ENCODE data around the gene CTNND2. TPM values are rescaled to one million over a fixed set of nuclear protein-coding genes. Genes with fewer than 3 reads are reported as not detected.

The CTNND2 gene
- total RNA-seq, 1 experiment from 2014 or later, result 7.0 TPM

DNA sequence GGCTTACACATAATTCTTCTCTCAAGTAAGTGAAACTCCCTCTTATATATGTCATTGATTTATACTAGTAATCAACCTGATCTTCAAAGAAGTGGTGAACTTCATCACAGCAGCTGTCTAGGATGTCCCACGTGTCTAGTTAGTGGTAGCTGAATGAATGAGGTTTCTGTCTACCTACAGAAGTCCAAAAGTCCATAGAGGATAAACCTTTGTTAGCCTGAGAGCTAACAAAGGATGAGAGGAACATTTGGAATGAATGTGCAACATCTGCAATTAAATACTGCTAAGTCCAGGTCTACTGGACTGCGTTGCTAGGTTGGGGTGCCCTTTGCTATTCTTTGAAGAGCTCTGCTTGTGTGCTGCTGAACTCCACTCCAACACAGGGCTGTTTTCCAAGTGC lies 929.4 kb downstream of the CTNND2 start:
- Histone ChIP-seq H4K8ac (replicated peaks; ENCODE audit: insufficient read length, low read depth, low read length) (no peak overlapping the region), H3K9ac (ENCODE audit: extremely low read depth, insufficient read length, low read length) (no peak overlapping the region), H3K23me2 (ENCODE audit: insufficient read length, low read depth, low read length, poor library complexity, severe bottlenecking) (no peaks in the 10 kb centered on the region), H2AK5ac (ENCODE audit: insufficient read length, low read length) (no peak overlapping the region), H3K56ac (ENCODE audit: insufficient read length, low read depth, low read length) (no peak overlapping the region), H3K27ac (ENCODE audit: insufficient read length, low read depth, low read length) (no peak overlapping the region), H2AFZ (ENCODE audit: low read length) (no peak overlapping the region), H2BK5ac (ENCODE audit: insufficient read length, low read length) (no peak overlapping the region), H3K27me3 (ENCODE audit: insufficient read depth, low read length) (no peaks in the 10 kb centered on the region), H2BK120ac (ENCODE audit: low read depth, low read length, poor library complexity, severe bottlenecking) (no peak overlapping the region), H3K23ac (ENCODE audit: insufficient read length, low read depth, low read length) (no peak overlapping the region), H3K9me3 (ENCODE audit: control insufficient read depth, low read depth, low read length) (no peaks in the 10 kb centered on the region), H3K79me2 (ENCODE audit: insufficient read depth, low read length) (no peaks in the 10 kb centered on the region), H4K5ac (ENCODE audit: insufficient read length, low read depth, low read length) (no peak overlapping the region), H2BK20ac (ENCODE audit: low read depth, low read length, poor library complexity, severe bottlenecking) (no peak overlapping the region), H3K14ac (ENCODE audit: insufficient read depth, low read length) (no peak overlapping the region), H3K4ac (ENCODE audit: low read depth, low read length) (no peak overlapping the region), H3K79me1 (ENCODE audit: insufficient read depth, low read depth, low read length, poor library complexity, severe bottlenecking) (no peaks in the 10 kb centered on the region), H2BK15ac (ENCODE audit: low read depth, low read length) (no peak overlapping the region), H3K18ac (ENCODE audit: insufficient read length, low read depth, low read length) (no peak overlapping the region), H4K91ac (ENCODE audit: insufficient read length, low read depth, low read length) (no peak overlapping the region), H3K4me1 (ENCODE audit: insufficient read depth, low read length) (no peaks in the 10 kb centered on the region), H4K20me1 (ENCODE audit: control insufficient read depth, insufficient read depth, insufficient read length) (no peaks in the 10 kb centered on the region), H2BK12ac (ENCODE audit: insufficient read length, low read depth, low read length) (no peak overlapping the region), H3K4me2 (ENCODE audit: insufficient read depth, insufficient read length, low read length) (no peak overlapping the region), H3T11ph (ENCODE audit: low read length) (no peak overlapping the region)
- H3K4me3 Mint-ChIP-seq, result no peak overlapping the region
- DNase-seq, result no peak
- no peaks in the 10 kb centered on the region; the same call in 1 of the 2 replicates for H3K27me3 Mint-ChIP-seq (ENCODE audit: low read depth)
- H3K4me1 Mint-ChIP-seq, result no peaks in the 10 kb centered on the region
- no peak overlapping the region for H3K27ac Mint-ChIP-seq
- no peaks in the 10 kb centered on the region for H3K9me3 Mint-ChIP-seq
- WGBS (ENCODE audit: extremely low coverage, insufficient read length, low lambda C conversion rate), result no CpG with 5 or more reads among the region's 2 CpGs
- TF ChIP-seq, protein P1, sequence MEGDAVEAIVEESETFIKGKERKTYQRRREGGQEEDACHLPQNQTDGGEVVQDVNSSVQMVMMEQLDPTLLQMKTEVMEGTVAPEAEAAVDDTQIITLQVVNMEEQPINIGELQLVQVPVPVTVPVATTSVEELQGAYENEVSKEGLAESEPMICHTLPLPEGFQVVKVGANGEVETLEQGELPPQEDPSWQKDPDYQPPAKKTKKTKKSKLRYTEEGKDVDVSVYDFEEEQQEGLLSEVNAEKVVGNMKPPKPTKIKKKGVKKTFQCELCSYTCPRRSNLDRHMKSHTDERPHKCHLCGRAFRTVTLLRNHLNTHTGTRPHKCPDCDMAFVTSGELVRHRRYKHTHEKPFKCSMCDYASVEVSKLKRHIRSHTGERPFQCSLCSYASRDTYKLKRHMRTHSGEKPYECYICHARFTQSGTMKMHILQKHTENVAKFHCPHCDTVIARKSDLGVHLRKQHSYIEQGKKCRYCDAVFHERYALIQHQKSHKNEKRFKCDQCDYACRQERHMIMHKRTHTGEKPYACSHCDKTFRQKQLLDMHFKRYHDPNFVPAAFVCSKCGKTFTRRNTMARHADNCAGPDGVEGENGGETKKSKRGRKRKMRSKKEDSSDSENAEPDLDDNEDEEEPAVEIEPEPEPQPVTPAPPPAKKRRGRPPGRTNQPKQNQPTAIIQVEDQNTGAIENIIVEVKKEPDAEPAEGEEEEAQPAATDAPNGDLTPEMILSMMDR (conservative IDR thresholded peaks at IDR 0.05), result no peak
- H3K36me3 Mint-ChIP-seq (ENCODE audit: insufficient read depth in 1 of 3, low read depth in 3 of 3), result no peaks in the 10 kb centered on the region
